Fibroblast of lung (primary cell): ENCODE data around the gene BAIAP2.

Source experiments
- EZH2 ChIP-seq: IDR thresholded peaks from 2 replicates; pipeline ENCODE4 v1.5.1; 2012; ENCODE audit warnings: low read length, control low read depth, mild to moderate bottlenecking; ENCODE audit errors: missing control alignments
- TF ChIP-seq, protein P1 (sequence below), 2 donors: IDR thresholded peaks in 1 of 2; conservative IDR thresholded peaks in 1 of 2; 1 replicate in 1 of 2; 2 replicates in 1 of 2; pipeline ENCODE4 v1.5.1; 2011 to 2012; ENCODE audit warnings: low read length in 2 of 2, control low read depth in 1 of 2, inconsistent platforms in 1 of 2, low read depth in 1 of 2, mild to moderate bottlenecking in 1 of 2

GRCh38 chr17:81052199-81052997 is 17.4 kb downstream of the BAIAP2 start:
- TF ChIP-seq, protein P1, sequence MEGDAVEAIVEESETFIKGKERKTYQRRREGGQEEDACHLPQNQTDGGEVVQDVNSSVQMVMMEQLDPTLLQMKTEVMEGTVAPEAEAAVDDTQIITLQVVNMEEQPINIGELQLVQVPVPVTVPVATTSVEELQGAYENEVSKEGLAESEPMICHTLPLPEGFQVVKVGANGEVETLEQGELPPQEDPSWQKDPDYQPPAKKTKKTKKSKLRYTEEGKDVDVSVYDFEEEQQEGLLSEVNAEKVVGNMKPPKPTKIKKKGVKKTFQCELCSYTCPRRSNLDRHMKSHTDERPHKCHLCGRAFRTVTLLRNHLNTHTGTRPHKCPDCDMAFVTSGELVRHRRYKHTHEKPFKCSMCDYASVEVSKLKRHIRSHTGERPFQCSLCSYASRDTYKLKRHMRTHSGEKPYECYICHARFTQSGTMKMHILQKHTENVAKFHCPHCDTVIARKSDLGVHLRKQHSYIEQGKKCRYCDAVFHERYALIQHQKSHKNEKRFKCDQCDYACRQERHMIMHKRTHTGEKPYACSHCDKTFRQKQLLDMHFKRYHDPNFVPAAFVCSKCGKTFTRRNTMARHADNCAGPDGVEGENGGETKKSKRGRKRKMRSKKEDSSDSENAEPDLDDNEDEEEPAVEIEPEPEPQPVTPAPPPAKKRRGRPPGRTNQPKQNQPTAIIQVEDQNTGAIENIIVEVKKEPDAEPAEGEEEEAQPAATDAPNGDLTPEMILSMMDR (conservative IDR thresholded peaks at IDR 0.05 in 1 of 2, IDR thresholded peaks at IDR 0.05 in 1 of 2; ENCODE audit: low read depth in 1 of 2, low read length in 2 of 2), result no peak
- TF ChIP-seq EZH2, result no peak
